HG03175 (cell line): ENCODE data around the gene KIAA0232.
"Not testable (repeated sequence)": the region's sequence is repeated elsewhere in the genome, so short reads cannot be mapped to it uniquely, and the experiment has no call there.

Experiments used
- ATAC-seq: cut with Tn5 transposase; IDR thresholded peaks from one replicate; pipeline ENCODE4 v1.9.1; 2021; ENCODE audit warnings: mild to moderate bottlenecking, moderate library complexity; ENCODE audit not compliant: unreplicated experiment

The KIAA0232 gene

GRCh38 chr4:6803246-6803645, 20.7 kb downstream of the KIAA0232 start:
- no peak for ATAC-seq

- ATAC-seq: no peak
Measured at GRCh38 chr4:6804082-6804752, 21.7 kb downstream of the KIAA0232 start.

- ATAC-seq: no peak
Measured at GRCh38 chr4:6806924-6807626, 24.5 kb downstream of the KIAA0232 start.

GRCh38 chr4:6808259-6808658, 25.7 kb downstream of the KIAA0232 start:
- no peak for ATAC-seq

- no peak for ATAC-seq
Measured at GRCh38 chr4:6811165-6811564, 28.6 kb downstream of the KIAA0232 start.

- no peak for ATAC-seq
Measured at GRCh38 chr4:6812766-6813165, 30.2 kb downstream of the KIAA0232 start.

- no peak for ATAC-seq
Measured at GRCh38 chr4:6813725-6814124, 31.2 kb downstream of the KIAA0232 start.

- no peak for ATAC-seq
Measured at GRCh38 chr4:6815029-6815836, 32.7 kb downstream of the KIAA0232 start.

GRCh38 chr4:6819295-6819694, 36.8 kb downstream of the KIAA0232 start:
- ATAC-seq: no peak

- ATAC-seq: no peak
Measured at GRCh38 chr4:6820695-6821094, 38.2 kb downstream of the KIAA0232 start.

- ATAC-seq: no peak
Measured at GRCh38 chr4:6824071-6824470, 41.5 kb downstream of the KIAA0232 start.

- ATAC-seq: no peak
Measured at GRCh38 chr4:6824772-6825402, 42.4 kb downstream of the KIAA0232 start.

GRCh38 chr4:6825403-6825802, 42.9 kb downstream of the KIAA0232 start:
- ATAC-seq: no peak

- ATAC-seq: no peak
Measured at GRCh38 chr4:6826781-6827508, 44.4 kb downstream of the KIAA0232 start.

GRCh38 chr4:6829086-6829485, 46.6 kb downstream of the KIAA0232 start:
- no peak for ATAC-seq

- ATAC-seq: no peak
Measured at GRCh38 chr4:6834867-6835266, 52.3 kb downstream of the KIAA0232 start.

GRCh38 chr4:6835616-6836015, 53.1 kb downstream of the KIAA0232 start:
- ATAC-seq: not testable (repeated sequence)

- not testable (repeated sequence) for ATAC-seq
Measured at GRCh38 chr4:6837106-6837505, 54.6 kb downstream of the KIAA0232 start.

GRCh38 chr4:6839579-6839978, 57.1 kb downstream of the KIAA0232 start:
- ATAC-seq: no peak
